Measurements from ENCODE around the gene SIGLEC15.

DNA sequence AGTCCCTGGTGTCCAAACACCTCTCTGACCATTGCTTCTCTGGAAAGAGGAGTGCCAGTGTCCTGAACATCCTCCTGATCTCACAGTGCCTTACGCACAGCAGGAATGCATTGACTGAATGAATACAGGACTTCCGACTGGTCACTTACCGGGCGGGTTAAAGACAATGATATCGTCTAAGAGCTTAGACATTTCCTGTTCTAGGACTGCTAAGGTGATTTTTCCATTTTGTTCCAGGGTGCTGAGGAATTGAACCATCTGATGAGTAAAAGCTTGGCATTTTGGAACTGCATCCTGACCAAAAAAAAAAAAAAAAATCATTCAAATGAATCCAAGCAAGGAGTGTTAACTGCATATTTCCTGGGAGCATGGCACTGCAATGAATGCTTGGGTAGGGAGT is 40.0 kb downstream of the SIGLEC15 start:
- TF ChIP-seq, protein P1, sequence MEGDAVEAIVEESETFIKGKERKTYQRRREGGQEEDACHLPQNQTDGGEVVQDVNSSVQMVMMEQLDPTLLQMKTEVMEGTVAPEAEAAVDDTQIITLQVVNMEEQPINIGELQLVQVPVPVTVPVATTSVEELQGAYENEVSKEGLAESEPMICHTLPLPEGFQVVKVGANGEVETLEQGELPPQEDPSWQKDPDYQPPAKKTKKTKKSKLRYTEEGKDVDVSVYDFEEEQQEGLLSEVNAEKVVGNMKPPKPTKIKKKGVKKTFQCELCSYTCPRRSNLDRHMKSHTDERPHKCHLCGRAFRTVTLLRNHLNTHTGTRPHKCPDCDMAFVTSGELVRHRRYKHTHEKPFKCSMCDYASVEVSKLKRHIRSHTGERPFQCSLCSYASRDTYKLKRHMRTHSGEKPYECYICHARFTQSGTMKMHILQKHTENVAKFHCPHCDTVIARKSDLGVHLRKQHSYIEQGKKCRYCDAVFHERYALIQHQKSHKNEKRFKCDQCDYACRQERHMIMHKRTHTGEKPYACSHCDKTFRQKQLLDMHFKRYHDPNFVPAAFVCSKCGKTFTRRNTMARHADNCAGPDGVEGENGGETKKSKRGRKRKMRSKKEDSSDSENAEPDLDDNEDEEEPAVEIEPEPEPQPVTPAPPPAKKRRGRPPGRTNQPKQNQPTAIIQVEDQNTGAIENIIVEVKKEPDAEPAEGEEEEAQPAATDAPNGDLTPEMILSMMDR (conservative IDR thresholded peaks at IDR 0.05) = no peak
- no peak for TF ChIP-seq ZFX (IDR thresholded peaks at IDR 0.05)
